DOHH2 (cell line): ENCODE data around the gene CLIC5.

Experiments
- EZH2phosphoT487 ChIP-seq: fragments of 200-600 bp; sonication (generic); IDR thresholded peaks from 2 replicates; pipeline ENCODE4 v1.6.1; 2017; ENCODE audit warnings: borderline replicate concordance, mild to moderate bottlenecking, antibody characterized with exemption, low read length, moderate library complexity, mixed read lengths
- TF ChIP-seq, protein P1 (sequence below): fragments of 200-600 bp; sonication (generic); IDR thresholded peaks from one replicate; pipeline ENCODE4 v1.5.1; 2014; ENCODE audit warnings: antibody characterized with exemption, mild to moderate bottlenecking, low read depth, low read length; ENCODE audit not compliant: poor library complexity, severe bottlenecking

GRCh38 chr6:45929421-45930361 lies 86.0 kb downstream of the CLIC5 start:
- TF ChIP-seq, protein P1, sequence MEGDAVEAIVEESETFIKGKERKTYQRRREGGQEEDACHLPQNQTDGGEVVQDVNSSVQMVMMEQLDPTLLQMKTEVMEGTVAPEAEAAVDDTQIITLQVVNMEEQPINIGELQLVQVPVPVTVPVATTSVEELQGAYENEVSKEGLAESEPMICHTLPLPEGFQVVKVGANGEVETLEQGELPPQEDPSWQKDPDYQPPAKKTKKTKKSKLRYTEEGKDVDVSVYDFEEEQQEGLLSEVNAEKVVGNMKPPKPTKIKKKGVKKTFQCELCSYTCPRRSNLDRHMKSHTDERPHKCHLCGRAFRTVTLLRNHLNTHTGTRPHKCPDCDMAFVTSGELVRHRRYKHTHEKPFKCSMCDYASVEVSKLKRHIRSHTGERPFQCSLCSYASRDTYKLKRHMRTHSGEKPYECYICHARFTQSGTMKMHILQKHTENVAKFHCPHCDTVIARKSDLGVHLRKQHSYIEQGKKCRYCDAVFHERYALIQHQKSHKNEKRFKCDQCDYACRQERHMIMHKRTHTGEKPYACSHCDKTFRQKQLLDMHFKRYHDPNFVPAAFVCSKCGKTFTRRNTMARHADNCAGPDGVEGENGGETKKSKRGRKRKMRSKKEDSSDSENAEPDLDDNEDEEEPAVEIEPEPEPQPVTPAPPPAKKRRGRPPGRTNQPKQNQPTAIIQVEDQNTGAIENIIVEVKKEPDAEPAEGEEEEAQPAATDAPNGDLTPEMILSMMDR = no peak
- TF ChIP-seq EZH2phosphoT487 = no peak
